ENCODE results near the gene GADD45G.

GADD45G gene

DNA sequence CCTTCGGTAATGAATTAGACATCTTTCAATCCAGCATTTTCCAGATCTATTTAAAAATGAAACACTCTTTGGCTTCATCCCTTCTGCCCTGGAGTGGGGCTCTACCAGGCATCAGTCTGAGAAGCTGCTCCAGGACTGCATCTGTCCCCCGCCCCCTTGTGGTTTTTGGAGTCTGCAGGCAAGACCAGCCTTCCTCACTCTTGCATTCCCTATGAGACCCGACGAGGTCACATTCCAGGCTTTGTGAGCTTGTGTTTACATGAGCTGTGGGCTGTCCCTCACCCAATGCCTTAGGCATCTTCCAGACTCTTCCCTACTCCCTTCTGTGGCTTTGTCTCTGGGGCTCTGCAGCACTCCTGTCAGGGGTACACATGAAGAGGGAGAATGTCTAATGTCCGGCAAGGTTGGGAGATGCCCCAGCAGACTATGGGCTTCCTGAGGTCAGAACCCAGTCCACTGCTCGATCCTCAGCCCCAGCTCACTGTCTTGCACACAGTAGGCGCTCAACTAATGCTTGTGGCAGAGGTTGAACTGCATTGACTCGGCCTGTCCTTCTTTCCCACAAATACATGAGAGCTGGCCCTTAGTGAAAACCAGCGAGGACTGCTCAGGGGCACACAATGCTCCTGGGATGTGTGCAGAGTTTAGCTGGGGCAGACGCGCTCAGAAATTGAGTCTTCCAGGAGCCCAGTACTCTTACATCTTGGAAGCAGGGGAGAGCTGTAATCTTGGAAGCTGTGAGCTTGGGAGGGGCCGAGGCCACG, 11.7 kb upstream of the GADD45G start:
- DNase-seq: no peak

DNA sequence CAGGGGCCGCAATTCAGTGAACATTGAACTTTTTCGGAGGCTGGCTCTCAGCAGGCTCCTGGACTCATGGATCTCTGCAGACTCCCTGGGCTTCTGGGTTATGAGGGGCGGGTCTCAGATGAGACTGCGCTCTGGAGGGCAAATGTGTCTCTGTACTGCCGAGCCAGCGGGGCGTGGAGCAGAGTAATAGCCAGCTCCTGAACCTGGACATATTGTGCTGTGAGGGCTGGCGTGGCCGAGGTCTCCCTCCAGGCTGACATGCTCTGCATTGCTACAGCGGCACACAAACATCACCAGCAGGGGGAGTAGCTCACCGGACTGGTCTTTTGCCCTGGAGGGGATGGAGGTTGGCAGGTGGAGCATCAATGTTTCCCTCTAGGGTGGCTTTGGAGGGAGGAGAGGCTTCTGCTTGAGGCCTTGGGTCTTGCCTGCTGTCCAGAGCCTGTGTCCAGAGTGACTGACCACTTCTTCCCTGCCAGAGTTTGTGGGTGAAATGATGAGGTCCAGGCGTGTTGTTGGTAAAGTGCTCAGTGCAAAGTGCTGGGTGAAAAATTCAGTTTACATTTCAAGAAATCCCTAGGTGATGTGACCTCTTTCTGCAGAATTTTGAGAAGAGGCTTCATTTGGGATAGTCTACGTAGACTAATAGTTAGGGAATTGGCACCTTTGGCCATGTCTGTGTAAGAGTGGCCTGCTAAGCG, 10.9 kb upstream of the GADD45G start:
- peak; percentile 39 for DNase-seq

DNA sequence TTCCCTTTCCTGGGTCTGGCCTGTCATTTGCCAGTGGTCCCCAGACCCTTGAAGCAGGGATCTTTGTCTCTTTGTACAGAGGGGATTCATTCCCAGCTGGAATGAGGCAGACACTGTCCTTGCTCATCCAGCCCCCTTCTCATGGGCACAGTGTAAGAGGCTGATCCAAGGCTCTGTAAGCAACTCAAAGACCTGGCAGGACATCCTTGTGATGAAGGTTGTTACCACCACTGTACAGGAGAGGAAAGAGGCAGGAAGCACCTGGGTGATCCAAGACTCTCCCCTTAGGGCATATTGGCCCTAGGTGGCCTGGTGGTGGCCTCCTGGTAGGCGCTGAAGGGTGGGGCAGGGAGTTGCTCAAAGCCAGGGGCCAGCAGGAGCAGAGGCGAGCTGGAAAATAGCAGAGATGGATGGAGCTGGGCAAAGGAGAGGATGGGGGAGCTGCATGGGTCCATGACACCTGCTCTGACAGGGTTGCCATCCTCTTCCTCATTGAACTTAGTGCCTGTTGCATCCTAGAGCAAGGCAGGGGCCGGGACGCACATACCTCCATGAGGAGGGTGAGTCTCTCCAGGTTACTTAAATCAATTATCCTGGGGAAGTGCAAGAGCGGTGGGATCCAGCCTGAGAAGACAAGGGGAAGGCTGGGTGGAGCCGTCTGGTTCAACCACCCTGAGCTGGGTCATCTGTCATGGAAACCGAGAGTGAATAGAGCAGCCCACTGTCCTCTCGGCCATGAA, 9.8 kb upstream of the GADD45G start:
- no peak for DNase-seq

DNA sequence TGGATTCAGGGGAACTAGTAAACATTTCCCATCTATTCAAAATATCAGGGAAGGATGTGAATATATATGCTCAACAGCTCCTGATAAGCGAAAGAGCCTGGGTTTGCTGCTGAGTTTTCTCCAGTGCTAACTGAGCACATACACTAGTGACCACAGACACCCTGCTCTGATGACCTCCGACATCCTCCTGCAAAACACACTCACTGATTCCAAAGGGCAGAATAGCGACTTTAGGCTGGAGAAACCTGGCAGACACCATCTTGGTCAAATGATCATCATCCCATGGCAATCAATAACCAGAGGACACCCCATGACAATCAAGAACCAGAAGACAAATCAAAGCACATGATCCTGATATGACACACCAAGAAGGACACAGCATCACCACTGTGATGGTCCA, 9.2 kb upstream of the GADD45G start:
- DNase-seq: no peak

DNA sequence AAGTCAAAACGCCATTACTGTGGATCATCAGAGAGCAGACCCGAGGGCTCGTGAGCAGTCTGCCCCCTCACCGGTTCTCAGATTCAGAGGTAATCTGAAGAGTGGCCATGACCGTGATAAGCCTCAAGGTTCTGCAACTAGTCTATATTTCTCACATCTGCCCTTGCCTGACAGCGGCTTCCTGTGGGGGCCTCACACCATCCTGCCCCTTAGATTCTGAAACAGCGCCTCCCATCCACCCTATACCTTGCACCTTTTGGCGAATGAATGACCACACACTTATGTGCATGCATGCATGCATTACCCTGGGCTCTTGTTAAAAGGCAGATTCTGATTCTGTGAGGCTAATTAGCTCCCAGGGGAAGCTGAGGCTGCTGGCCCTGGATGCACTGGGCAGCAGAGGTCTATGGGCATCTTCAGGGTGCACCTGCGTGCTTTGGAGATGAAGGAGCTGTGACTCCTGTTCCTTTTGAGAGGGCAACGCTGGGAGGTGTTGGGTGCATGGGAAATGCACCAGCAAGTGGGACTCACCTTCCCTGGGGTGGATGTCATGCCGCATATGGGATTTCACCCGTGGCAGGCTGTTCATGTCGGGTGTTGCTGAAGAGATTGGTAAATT, 7.8 kb upstream of the GADD45G start:
- DNase-seq: no peak

DNA sequence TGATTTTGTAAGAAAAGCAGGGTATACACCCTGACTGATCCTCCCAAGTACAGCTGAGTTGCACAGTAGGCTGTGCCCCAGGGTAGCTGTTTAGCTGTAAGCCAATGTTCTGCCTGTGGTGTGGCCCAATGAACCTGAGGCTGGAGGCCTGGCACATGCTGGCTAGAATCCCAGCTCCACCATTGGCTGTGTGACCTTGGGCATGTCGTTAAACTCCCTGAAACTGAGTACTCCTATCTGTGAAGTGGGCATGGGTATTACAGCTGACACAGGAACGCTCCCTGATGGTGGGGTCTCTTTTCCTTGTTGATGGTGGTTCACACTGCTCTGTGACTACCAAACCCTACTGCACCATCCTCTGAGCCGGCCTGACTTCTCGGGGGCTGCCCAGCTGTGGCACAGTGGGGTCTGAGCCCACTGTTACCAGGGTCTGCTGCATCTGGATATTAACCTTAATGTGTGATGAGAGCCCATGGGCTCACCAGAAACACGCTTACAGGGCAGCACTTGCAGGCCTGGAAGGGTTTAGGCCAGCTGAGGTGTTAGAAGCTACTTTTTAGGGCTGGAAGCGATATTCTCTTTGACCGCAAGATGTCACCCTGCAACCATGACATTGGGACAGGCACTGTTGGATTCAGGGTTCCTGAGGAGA, 7.0 kb upstream of the GADD45G start:
- DNase-seq: peak; percentile 44

DNA sequence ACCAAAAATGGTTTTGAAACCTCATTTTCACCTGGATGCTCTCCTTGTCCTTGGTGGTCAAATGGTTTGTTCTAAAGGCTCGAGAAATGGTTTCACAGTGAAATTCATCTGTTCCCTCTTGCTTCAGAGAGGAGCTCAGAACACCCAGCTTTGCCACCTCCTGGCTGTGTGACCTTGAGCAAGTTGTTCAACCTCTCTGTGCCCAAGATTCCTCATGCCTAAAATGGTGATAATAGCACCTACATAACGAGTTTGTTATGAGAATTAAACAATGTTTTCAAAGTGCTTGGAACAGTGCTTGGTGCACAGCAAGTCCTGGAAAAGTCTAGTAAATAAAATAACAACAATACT, 6.5 kb upstream of the GADD45G start:
- no peak for DNase-seq

DNA sequence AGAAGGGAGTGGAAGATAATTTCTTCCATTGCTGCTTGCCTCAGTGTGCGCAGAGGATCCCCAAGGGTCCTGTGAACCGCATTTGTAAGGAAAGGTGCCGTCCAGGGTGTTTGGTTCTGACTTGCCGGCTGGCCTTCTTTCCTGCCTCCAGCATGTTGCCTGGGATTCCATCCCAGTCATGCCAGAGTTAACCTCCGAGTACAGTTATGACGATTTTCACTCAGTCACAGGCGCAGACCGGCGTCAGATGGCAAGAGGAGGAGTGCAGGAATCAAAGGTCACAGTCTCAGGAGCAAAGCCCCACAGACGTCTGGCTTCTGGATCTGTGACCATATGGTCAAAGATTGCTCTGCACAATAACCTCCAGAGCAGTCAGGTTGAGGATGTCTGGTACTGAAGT, 5.9 kb upstream of the GADD45G start:
- no peak for DNase-seq

DNA sequence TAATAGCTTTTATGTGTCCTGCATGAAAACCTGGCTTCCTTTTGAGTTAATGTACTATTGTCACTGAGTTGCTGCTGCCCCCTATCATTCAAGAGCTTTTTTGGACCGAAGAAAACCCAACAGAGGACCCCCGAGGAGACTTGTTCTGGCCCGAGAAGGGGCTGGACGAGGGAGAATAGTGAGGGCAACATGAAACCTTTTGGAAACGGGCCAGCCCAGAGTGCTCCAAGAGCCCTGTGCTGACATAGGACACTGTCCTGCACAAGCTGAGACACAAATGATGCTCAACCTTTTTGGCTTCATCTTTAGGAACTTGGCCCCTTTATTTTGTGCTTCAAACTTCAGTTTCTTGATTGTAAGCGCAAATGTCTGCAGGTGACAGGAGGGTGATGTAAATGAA, 4.0 kb upstream of the GADD45G start:
- DNase-seq: no peak

DNA sequence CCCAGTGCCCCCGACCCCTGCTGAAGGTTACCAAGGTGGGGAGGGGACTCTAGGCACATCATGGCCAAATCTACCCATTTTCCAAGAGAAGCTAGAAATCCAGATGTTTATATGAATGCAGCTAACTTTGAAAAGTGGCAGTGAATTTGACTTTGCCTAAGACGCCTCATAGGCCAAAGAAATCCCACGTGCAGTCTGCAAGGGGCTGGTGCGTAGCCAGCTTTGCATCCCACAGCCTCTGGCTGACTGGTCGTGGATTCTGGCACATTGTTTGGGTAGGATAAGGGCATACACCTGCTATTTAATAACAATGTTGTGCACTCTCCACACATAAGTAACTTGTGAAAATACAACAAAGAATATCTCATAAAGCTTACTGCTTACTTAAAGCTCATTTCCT, 3.5 kb upstream of the GADD45G start:
- DNase-seq: no peak

DNA sequence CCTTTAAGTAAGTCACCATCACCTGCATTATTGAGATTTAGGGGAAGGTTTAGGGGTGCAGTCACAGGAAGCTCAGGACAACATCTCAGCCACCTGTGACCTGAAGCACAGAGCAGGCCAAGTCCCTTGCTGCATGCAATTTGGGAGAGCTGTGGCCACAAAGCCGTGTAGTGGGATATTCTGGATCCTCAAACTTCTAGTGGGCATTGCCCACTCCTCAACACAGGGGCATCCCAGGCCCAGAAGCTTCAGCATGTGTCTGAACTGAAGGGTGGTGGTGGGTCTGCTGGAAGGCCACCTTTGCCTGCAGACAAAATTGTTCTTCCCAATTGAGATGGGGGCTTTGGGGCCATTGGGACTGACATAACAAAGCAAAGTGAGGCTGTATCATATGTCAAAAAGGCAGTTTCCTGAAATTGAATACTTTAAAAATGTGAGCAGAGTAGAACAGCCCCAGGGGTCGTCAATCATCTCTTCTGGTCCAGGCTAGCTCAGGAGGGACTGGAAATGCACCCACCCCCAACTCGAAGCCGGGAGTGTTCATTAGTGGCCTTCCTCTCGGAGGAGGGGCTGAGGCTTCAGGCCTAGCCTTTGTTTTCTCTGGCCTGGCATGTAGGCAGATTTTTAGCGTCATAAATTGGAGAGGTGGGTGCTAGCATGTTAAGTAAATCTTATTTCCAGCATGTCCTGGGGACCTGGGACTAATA, 2.8 kb upstream of the GADD45G start:
- no peak for DNase-seq

DNA sequence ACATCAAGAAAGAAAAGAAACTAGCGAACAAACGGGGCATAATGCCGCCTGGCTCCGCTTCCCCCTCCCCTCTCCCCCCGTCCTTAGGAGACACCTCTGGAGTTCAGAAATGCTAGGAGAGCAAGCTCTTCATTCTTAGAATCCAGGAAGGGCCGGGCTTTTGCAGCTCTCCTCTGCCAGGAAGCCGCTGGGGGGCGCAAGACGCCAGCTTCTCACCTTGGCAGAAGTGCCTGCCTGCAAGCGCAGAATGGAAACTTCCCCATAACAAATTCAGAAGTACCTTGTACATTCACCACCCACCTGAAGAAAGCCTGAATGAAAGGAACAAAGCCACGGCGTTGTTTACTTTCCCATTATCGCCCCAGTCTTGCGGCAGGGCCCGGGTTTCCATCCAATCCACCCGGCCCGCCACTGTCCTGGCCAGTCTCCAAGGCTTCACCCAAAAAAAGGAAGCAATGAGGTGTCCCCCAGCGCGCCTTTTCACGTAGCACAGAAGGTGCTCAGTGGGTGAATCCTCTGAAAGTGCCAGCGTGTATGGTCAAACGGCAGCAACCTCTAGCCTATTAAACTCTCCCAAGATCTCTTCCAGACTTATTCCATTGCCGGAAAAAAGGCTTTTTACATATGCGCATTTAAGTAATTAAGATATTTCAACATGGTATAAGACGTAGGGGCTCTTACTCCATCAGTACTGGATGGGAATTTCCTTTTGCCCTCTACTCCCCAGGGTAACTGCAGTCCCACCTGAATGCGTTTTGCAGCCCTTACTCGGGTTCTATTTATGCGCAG, 1.6 kb upstream of the GADD45G start:
- DNase-seq: peak; percentile 80

DNA sequence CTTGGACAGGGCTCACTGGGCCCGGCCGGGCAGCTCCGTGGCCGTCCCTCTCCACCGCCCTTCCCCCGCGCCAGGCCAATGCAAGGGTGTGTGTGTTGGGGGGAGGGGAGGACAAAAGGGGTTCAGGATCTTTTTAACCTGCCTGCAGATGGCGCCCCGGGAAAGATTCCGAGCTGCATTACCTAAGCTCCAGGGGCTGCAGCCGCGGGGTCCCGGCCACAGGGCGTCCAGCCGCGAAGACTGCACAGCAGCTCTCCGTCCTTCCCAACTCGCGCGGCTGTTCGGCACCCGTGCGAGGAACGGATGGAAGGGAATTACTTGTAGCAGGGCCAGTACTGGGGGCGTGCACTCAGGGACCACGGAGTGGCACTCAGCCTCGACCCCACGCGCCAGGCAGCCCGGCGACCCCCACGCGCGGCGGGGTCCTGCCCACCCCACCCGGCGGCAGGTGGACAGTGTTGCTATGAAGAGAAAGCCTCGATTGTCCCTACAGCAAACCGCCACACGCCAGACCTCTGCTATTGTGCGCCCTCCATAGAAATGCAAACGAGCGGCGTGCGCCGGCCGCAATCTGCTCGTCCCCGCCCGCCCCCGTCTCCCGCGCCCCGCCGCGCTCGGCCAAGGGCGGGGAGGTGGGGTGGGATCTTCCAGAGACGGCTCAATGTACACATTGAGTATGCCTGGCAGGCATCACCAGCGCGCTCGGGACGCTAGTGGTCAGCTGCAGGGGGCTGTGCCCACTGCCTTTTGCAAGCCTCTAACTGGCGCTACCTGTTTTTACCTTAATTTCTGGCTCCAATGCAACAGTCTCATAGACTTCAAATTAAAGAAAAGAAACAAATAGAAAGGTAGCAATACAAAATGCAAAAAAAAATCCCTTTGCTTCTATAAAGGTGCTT, 796 bp upstream of the GADD45G start:
- peak; percentile 30 for DNase-seq

DNA sequence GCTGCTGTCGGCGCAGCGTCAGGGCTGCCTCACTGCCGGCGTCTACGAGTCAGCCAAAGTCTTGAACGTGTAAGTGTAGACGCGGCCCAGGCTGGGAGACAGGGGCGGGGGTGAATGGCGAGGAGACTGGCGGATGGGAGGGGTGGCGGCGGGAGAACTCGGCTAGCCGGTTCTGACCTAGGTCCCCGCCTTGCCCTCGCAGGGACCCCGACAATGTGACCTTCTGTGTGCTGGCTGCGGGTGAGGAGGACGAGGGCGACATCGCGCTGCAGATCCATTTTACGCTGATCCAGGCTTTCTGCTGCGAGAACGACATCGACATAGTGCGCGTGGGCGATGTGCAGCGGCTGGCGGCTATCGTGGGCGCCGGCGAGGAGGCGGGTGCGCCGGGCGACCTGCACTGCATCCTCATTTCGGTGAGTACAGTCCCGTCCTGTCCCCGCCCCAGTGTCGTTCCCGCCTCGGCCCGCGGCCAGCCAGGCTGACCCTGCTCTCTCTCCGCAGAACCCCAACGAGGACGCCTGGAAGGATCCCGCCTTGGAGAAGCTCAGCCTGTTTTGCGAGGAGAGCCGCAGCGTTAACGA, 745 bp downstream of the GADD45G start:
- DNase-seq: no peak

DNA sequence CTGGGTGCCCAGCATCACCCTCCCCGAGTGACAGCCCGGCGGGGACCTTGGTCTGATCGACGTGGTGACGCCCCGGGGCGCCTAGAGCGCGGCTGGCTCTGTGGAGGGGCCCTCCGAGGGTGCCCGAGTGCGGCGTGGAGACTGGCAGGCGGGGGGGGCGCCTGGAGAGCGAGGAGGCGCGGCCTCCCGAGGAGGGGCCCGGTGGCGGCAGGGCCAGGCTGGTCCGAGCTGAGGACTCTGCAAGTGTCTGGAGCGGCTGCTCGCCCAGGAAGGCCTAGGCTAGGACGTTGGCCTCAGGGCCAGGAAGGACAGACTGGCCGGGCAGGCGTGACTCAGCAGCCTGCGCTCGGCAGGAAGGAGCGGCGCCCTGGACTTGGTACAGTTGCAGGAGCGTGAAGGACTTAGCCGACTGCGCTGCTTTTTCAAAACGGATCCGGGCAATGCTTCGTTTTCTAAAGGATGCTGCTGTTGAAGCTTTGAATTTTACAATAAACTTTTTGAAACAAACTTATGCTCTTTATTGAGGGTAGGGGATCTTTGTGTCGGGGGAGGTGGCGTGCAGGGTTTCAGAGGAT, 1.3 kb downstream of the GADD45G start:
- peak; percentile 41 for DNase-seq

DNA sequence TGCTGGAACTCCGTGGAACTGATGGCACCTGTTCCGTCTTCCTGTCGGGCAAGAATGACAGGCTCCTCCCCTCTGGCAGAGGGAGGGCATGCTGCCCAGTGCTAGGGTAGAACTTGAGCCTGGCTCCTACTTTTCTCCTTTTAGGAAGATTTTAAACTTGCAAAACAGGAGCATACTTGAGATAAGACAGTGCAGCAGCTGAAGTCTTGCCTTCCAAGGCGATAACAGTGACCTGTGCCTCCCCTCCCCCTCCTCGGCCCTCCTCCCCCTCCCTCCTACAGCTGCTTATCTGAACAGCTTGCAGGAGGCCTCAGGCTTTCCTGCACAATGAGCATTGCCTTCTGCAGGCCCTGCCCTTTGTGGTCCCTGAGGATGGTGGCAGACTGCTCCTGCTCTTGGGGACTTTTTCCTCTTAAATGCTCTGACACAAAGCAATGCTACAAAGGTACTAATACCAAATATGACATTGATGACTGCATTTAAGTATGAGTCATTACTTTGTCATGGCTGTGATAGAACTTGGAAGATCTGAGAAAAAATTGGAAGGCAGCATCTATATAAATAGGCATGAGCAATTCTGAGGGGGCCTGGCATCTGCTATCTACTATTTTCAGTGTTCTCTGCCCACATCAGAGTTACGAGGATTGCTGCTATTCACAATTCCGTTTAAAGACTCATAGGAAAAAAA, 2.0 kb downstream of the GADD45G start:
- no peak for DNase-seq

DNA sequence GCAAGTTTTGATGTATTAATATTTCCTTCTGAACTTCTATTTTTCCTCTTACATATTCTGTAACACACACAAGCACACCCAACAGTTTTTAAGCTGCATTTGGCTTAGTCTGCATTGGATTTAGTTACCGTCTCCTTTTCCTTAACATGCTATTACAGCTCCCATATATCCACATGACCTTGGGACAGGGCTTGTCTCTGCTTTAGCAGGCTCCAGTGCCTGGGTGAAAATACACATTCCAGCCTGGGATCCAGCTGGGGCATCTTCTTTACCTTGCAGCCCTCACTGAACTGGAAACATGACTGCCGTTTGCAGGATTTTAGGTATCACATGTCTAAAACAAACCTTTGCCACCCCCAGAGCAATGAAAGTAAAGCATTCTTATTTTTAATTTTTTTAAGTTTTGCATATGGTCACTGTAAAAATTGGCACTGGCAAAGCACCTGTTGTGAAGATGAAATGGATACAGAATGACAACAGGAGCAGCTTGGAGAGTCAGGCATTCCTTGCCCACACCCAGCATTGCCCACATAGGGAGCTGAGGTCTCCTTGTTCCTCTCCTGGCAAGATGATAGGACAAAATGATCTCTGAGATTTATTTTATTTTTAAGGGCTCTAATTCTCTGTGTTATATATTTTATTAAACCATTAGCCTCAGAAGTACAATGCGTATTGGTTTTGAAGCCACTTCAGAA, 4.0 kb downstream of the GADD45G start:
- no peak for DNase-seq

DNA sequence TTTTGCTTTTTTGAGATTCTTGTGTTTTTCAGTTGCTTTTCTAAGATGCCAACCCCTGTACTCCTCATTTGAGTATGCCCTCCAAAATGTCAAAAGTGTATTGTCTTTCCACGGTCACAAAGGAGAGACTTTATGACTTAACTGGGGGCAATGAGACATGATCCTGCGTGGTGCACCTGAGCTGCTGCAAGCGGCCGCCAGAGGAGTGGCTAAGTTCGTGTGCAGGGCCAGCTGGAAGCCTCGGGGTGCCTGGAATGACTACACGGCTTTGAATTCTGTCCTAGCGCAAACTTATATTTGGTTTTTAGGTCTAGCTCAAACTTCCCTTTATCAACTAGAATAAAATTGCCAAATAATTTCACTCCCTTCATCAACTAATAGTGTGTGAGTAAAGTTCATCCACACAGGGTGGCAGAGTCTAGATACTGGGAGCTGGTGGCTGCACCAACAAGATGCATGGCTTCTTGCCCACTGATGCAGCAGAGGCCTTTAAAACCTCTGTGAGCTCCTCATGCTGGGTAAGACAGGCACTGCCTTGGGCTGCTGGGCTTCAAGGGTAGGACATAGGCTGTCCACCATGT, 4.7 kb downstream of the GADD45G start:
- no peak for DNase-seq
